Activated T-cell treated with anti-CD3 and anti-CD28 coated beads, Interleukin-2, amount 50 U/mL, for 72 hours (primary cell): ENCODE measurements around the gene SHF. TPM values are rescaled to one million over a fixed set of nuclear protein-coding genes. Genes with fewer than 3 reads are reported as not detected.

ENCODE experiments used
- ATAC-seq, 2 donors: fragments of 150-1000 bp; cut with Tn5 transposase; replicated peaks in 1 of 2; 2 replicates each; pipeline ENCODE4 v1.10.0; 2021; ENCODE audit warnings: moderate library complexity in 2 of 2, mild to moderate bottlenecking in 1 of 2
- DNase-seq, 2 donors: peaks; one replicate each; pipeline ENCODE4 v3.0.0; 2021 to 2022; ENCODE audit warnings: mixed read lengths in 1 of 2
- H3K27ac Mint-ChIP-seq: one replicate; pipeline ENCODE4 v1.8.0; 2022; ENCODE audit warnings: mild to moderate bottlenecking, moderate library complexity, mixed read lengths
- H3K27me3 Mint-ChIP-seq: one replicate; pipeline ENCODE4 v1.8.0; 2022; ENCODE audit warnings: low read depth, mixed read lengths
- H3K36me3 Mint-ChIP-seq, 2 donors: one replicate each; pipeline ENCODE4 v1.8.0; 2022; ENCODE audit warnings: mixed read lengths in 2 of 2, mild to moderate bottlenecking in 1 of 2; ENCODE audit not compliant: insufficient read depth in 2 of 2
- H3K4me1 Mint-ChIP-seq: one replicate; pipeline ENCODE4 v1.8.0; 2022; ENCODE audit warnings: low read depth, mixed read lengths
- H3K4me3 Mint-ChIP-seq, 2 donors: one replicate each; pipeline ENCODE4 v1.8.0; 2022; ENCODE audit warnings: mild to moderate bottlenecking in 2 of 2, mixed read lengths in 2 of 2, moderate library complexity in 2 of 2
- H3K9me3 Mint-ChIP-seq, 2 donors: one replicate each; pipeline ENCODE4 v1.8.0; 2022; ENCODE audit warnings: mixed read lengths in 2 of 2
- total RNA-seq, 2 donors: library from RNA; stranded (reverse); gene quantifications; one replicate each; pipeline ENCODE4 v1.2.3, GENCODE V29; 2022

The SHF gene
- total RNA-seq, 2 donors from 2014 or later, result 11.7 to 16.8 TPM

DNA sequence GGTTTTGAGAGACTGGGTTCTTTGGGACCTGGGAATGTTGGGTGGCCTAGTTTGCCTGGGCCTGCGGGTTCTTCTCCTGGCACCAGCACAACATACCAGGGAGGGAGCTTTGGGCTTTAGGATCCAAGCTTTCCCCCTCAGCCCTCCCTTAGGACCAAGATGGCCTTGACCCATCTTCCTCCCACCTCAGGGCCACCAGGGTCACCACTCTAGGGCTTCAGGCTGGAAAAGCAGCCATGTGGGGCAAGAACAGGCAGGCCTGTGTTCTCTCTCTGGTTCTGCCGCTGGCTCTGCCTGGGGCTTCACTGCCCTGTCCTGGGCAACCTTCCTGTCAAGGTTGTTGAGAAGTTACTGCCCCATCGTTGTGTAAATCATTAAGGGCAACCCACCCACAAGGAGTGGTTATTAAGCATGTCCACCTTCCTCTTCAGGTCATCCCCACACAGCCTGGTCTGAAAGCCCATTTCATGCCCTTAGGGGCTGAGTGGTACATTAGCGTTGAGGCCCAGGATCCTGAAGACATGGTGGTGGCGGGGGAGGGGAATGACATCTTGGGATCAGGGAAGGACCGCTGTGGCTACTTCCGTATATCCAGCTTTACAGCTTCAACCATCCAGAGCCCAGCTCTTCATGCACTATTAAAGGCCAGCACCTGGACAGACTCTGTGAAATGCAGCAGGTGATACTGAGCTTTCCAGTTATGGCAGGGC, 57.3 kb downstream of the SHF start:
- Mint-ChIP-seq H3K9me3 (no peaks in the 10 kb centered on the region), H3K4me3 (peak overlapping the region in 1 of 2 donors; percentile 55), H3K36me3 (peaks cover 0 to 1% of the 10 kb centered on the region in 2 donors), H3K27me3 (peaks cover 77% of the 10 kb centered on the region), H3K27ac (no peak overlapping the region), H3K4me1 (peaks cover 7% of the 10 kb centered on the region)
- DNase-seq, result no peak
- ATAC-seq, result no peak

DNA sequence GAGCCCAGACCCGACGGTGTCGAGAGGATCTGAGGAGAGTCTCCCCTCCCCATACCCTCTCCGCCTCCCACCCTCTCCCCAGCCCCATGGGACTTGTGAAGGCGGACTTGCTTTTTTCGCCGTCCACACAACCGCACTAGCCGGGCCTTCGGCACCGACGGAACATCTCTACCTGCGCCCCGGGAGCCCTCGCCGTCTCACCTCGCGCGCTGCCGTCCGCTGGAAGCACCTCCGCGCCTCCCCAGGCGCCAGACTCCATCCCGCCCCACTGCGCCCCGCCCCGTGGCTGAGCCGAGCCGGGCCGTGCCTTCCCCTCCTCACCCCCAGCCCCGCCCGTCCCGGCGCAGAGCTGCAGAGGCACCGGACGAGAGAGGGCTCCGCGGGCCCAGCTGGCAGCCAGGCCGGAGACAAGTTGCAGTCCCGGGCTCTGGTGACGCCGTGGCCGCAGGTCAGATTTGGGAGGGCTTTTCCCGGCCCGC, 58.1 kb downstream of the SHF start, which contains the start of the genes DUOX1 and DUOXA1:
DUOX1 (plus strand) TSS at position 344 of the 479 bp plus-strand sequence. CDS start 1,973 bp downstream, outside the sequence.
DUOXA1 (minus strand) TSS at position 229 of the 479 bp plus-strand sequence. CDS start 6,865 bp downstream, outside the sequence.
- Mint-ChIP-seq H3K4me3 (peak within 1 kb of the TSS in 1 of 2 donors; percentile 55), H3K27ac (no peak within 1 kb of the TSS), H3K27me3 (peaks cover 82% of the 10 kb centered on the region), H3K4me1 (peaks cover 5% of the 10 kb centered on the region), H3K9me3 (no peaks in the 10 kb centered on the region), H3K36me3 (peaks cover 0 to 1% of the 10 kb centered on the region in 2 donors)
- peak; percentile 46 for DNase-seq
- ATAC-seq, result peak; percentile 61 to 69

DNA sequence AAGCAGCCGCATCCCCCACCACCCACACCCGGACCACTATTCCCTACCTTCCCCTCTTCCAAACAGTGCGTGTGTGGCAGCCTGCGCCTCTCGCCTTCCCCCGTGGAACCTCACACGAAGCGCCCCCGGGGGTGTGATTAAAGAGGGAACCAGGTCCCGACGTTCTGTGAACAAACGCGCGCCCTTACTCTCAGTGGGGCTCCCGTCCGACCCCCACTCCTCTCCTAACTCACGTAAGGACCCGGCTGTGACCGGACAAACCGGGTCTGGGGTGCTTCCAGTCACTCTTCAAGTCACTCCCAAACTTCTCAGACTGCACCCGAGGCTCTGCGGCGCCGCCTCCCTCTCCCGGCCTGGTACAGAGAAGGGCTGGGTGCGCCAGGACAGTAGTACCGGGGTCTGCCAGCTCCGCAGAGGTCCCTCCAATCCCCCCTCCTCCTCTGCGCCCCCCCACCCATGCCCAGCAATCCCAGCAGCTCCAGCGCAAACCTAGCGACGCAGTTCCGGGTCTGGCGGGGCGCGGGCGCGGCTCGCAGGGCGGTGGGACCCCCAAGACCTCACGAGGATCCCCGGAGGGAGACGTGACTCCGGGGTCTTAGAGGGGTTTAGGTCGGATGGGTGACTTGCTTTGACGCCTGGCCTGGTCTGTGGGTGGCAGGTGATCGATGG, 58.7 kb downstream of the SHF start:
- DNase-seq (no peak), ATAC-seq (no peak)
- Mint-ChIP-seq H3K4me1 (no peaks in the 10 kb centered on the region), H3K36me3 (peaks cover 0 to 1% of the 10 kb centered on the region in 2 donors), H3K9me3 (no peaks in the 10 kb centered on the region), H3K4me3 (peak overlapping the region in 1 of 2 donors; percentile 35), H3K27ac (no peak overlapping the region), H3K27me3 (peaks cover 82% of the 10 kb centered on the region)

DNA sequence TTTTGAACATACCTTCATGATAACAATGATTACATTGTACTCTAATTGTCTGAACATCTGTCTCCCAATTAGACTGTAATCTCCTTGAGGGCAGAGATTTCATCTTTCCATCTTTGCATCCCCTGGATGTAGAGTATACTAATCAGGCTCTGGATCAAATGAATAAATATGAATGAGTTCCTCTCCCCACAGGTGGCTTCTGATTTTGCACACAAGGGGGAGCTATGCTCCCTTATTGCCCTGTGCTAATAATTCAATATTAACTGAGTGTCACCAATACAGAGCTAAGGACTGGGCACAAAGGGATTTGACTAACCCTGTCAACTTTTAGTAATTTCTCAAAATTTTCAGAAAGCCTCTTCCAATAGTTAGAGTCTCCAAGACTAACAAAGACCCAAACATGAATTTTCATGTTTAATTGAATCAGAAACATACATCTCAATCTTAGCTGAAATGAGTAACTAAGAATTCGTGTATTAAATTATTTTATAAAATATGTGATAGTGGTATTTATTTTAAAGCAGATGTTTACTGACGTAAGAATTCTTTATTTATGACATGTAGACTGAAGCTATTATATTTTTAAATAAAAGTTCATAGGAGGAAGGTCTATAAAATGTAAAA, 61.1 kb downstream of the SHF start:
- DNase-seq (no peak), ATAC-seq (no peak)
- H3K36me3 Mint-ChIP-seq, result peaks cover 0 to 1% of the 10 kb centered on the region in 2 donors
- H3K27me3 Mint-ChIP-seq, result peaks cover 66% of the 10 kb centered on the region
- no peak overlapping the region for H3K4me3 Mint-ChIP-seq
- no peak overlapping the region for H3K27ac Mint-ChIP-seq
- no peaks in the 10 kb centered on the region for H3K4me1 Mint-ChIP-seq
- no peaks in the 10 kb centered on the region for H3K9me3 Mint-ChIP-seq

DNA sequence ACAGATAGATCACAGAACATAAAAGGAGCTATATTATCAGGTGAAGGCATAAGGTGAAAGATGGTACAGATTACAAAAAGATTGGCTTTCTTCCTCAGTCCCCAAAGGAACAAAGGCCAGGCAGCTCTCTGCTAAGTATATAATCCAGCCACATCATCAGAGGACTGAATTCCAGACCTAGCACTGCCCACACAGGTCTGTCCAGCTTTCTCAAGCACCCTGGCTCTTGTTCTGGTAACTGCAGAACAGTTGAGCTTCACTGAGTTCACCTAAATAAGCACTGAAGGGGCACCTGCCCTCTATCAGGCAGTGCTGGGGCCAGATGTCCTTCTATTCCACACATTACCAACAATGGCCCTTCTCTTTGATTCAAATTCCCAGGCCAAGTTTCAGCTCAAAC, 64.4 kb downstream of the SHF start:
- Mint-ChIP-seq H3K9me3 (no peaks in the 10 kb centered on the region), H3K36me3 (no peaks in the 10 kb centered on the region), H3K27me3 (peaks cover 56% of the 10 kb centered on the region), H3K4me3 (no peak overlapping the region), H3K27ac (no peak overlapping the region), H3K4me1 (peaks cover under 1% of the 10 kb centered on the region)
- no peak for ATAC-seq
- no peak for DNase-seq

DNA sequence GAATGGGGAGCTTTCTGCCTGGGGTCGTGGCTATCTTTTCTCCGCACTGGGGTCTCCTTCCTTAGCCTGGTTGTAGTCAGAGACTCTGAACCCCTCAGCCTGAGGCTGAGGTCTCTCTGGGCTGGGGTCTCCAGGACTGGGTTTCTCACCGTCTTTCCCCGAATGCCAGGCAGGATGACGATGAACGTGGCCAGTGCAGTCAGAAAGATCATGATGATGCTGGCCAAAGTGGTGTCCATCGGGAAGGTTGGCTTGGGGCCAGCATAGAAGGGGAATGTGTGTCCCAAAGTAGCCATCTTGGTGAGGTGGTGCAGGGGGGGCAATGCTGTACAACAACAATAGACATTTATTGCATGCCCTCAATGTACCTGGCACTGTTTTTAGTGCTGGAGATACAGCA, 65.0 kb downstream of the SHF start:
- H3K36me3 Mint-ChIP-seq, result peaks cover 0 to 1% of the 10 kb centered on the region in 2 donors
- DNase-seq (no peak), ATAC-seq (no peak)
- no peak overlapping the region for H3K27ac Mint-ChIP-seq
- no peak overlapping the region for H3K4me3 Mint-ChIP-seq
- peaks cover 7% of the 10 kb centered on the region for H3K4me1 Mint-ChIP-seq
- H3K9me3 Mint-ChIP-seq, result no peaks in the 10 kb centered on the region
- H3K27me3 Mint-ChIP-seq, result peaks cover 56% of the 10 kb centered on the region

DNA sequence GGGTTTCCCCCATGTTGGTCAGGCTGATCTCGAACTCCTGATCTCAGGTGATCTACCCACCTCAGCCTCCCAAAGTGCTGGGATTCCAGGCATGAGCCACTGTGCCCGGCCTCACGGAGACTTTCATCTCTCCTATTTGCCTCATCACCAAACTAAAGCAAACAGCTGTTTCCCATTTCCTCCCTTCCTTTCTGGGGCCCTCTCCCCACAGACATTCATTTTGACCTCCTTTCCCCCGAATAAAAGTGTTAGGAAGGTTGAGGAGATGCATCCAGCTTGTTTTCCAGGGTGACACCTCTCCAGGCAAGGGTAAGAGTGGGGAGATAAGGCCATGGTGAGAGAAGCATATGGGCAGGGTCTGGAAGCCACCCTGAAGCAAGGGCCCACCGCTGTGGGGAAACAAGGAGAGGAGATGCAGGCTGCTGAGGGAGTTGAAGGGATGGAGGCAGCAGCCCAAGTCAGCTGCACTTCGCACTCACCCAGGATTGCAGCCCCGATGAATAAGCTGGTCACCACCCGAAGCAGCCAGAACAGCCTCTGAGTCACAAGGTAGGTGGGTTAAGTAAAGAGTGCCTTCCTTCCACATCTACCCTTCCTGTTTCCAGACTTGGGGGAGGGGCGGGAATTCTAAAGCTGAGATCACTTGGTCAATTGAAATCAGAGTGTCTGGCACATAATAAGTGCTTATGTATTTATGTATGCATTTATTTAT, 65.9 kb downstream of the SHF start:
- Mint-ChIP-seq H3K36me3 (peaks cover 0 to 1% of the 10 kb centered on the region in 2 donors), H3K4me3 (no peak overlapping the region), H3K9me3 (no peaks in the 10 kb centered on the region), H3K27ac (no peak overlapping the region), H3K27me3 (peaks cover 60% of the 10 kb centered on the region), H3K4me1 (peaks cover 14% of the 10 kb centered on the region)
- DNase-seq, result no peak
- ATAC-seq, result no peak

DNA sequence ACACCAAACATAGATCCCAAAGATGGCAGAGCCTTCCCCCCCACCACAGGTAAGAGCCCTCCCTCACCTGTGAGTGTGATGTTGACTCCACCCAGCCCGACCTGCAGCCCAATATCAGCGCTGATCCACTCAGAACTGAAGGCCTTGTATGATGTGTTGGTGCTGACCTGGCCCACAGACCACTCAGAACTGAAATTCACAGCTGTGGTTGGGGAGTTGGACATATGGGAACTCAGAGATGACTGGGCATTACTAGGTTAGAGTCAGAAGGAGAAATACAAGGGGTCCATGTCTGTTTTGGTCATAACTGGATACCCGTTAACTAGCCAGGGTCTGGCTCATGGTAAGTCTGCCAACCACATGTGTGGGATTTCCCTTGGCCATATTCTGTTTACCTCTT, 66.7 kb downstream of the SHF start:
- peaks cover 0 to 1% of the 10 kb centered on the region in 2 donors for H3K36me3 Mint-ChIP-seq
- H3K4me3 Mint-ChIP-seq, result no peak overlapping the region
- H3K27ac Mint-ChIP-seq, result no peak overlapping the region
- DNase-seq (no peak), ATAC-seq (no peak)
- peaks cover 21% of the 10 kb centered on the region for H3K4me1 Mint-ChIP-seq
- no peaks in the 10 kb centered on the region for H3K9me3 Mint-ChIP-seq
- H3K27me3 Mint-ChIP-seq, result peaks cover 63% of the 10 kb centered on the region

DNA sequence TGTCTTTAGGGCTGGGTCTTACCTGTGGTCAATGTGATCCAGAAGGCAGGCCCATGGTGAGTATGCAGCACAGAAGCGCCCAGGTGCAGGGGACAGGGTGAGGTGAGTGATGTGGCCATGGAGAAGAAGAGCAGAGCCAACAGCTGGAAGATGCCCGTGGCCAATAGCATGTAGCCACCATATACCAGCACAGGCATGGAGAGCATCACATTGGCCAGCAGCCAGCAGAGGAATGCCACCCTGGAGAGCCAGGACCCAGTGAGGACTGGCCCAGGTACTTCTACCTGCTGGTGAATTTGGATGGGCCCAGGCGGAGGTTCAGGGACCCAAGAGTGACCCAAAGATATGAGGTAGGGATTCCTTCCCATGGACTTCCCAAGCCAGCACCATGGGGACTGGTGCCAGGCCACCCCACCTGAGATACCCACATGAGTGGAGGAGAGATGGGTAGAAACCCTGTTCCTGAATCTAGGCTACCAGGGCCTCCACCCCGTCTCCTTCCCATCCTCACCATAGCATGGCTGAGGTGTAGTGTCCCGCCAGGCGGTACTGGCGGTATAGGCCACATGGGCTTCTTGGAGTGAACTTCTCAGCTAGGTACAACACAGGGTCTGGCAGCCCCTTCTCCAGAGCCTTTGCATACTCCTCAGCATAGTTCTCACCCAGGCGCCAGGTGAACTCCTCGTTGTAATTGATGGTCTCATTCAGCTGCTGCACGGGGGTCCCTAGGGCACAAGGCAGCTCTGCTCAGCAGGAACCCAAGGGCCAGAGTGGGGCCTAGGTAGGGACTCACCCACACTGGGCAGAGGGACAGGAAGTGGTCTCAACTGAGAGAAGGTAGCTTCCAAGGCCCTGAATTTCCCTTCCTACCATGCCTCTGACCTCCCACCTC, 67.4 kb downstream of the SHF start:
- H3K9me3 Mint-ChIP-seq, result no peaks in the 10 kb centered on the region
- H3K4me3 Mint-ChIP-seq, result no peak overlapping the region
- H3K4me1 Mint-ChIP-seq, result peaks cover 21% of the 10 kb centered on the region
- DNase-seq (no peak), ATAC-seq (no peak)
- H3K27ac Mint-ChIP-seq, result no peak overlapping the region
- H3K36me3 Mint-ChIP-seq, result peaks cover 0 to 1% of the 10 kb centered on the region in 2 donors
- peaks cover 63% of the 10 kb centered on the region for H3K27me3 Mint-ChIP-seq

DNA sequence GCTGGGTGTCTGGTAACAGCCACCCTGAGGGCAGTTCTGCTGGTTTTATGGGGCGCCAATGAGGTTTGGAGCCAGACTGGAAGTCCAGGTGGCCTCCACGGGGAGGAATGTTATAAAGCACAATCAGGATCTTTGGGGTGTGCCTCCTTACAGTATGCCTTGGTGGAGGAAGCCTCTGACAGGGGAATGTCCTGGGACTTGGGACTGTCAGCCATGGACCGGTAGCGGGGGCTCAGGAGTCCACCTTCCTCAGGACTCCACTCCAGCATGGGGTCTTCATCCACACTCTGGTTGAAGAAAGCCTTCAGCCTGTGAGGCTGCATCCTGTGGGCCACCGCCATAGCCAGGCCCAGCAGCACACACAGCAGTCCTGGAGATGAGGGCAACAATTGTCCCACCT, 68.8 kb downstream of the SHF start:
- peaks cover 0 to 1% of the 10 kb centered on the region in 2 donors for H3K36me3 Mint-ChIP-seq
- peaks cover 63% of the 10 kb centered on the region for H3K27me3 Mint-ChIP-seq
- no peak overlapping the region for H3K4me3 Mint-ChIP-seq
- peaks cover 21% of the 10 kb centered on the region for H3K4me1 Mint-ChIP-seq
- H3K27ac Mint-ChIP-seq, result no peak overlapping the region
- DNase-seq, result no peak
- H3K9me3 Mint-ChIP-seq, result no peaks in the 10 kb centered on the region
- no peak for ATAC-seq

DNA sequence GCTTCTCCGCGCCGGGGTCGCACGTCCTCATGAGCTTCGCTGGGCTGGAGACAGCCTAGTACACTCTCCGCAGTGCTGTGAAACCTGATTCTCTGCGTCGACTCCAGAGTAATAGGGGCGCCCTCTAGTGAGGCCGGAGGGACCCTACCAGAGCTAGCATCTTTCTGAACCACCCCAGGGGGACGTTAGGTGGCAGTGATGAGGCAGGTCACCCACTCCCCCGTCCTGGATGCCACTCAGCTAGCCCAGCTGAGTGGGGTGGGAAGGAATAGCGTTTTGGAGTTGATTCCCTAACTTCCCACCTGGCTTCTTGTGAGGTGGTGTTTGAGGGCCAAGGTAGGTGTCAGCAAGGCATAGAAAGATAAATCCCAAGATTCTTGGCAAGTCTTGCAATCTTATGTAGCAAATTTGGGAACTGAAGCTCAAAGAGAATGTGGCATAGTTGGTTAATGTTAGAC, 69.6 kb downstream of the SHF start:
- peaks cover 63% of the 10 kb centered on the region for H3K27me3 Mint-ChIP-seq
- peak overlapping the region; percentile 72 to 74 for H3K4me3 Mint-ChIP-seq
- peak; percentile 89 to 90 for DNase-seq
- H3K36me3 Mint-ChIP-seq, result peaks cover 0 to 1% of the 10 kb centered on the region in 2 donors
- H3K4me1 Mint-ChIP-seq, result peaks cover 21% of the 10 kb centered on the region
- H3K27ac Mint-ChIP-seq, result no peak overlapping the region
- H3K9me3 Mint-ChIP-seq, result no peaks in the 10 kb centered on the region
- ATAC-seq, result peak; percentile 95 to 97
